HG02642 (cell line): Measurements from ENCODE around the gene SORD.
"Not testable (repeated sequence)": the region's sequence is repeated elsewhere in the genome, so short reads cannot be mapped to it uniquely, and the experiment has no call there.

Source experiments
- ATAC-seq: cut with Tn5 transposase; IDR thresholded peaks from one replicate; pipeline ENCODE4 v1.9.1; 2021; ENCODE audit warnings: mild to moderate bottlenecking; ENCODE audit not compliant: unreplicated experiment, poor library complexity

SORD gene

GRCh38 chr15:45023659-45024225 is 747 bp downstream of the SORD start:
- ATAC-seq = no peak

GRCh38 chr15:45024649-45025048 is 1.7 kb downstream of the SORD start:
- not testable (repeated sequence) for ATAC-seq

- ATAC-seq = not testable (repeated sequence)
Measured at GRCh38 chr15:45025627-45026026, 2.6 kb downstream of the SORD start.

GRCh38 chr15:45026651-45027190 is 3.7 kb downstream of the SORD start:
- no peak for ATAC-seq

GRCh38 chr15:45027220-45027619 is 4.2 kb downstream of the SORD start:
- ATAC-seq = no peak

GRCh38 chr15:45030743-45031142 is 7.7 kb downstream of the SORD start:
- no peak for ATAC-seq

- ATAC-seq = not testable (repeated sequence)
Measured at GRCh38 chr15:45031522-45032028, 8.6 kb downstream of the SORD start.

GRCh38 chr15:45032501-45032900 is 9.5 kb downstream of the SORD start:
- not testable (repeated sequence) for ATAC-seq

GRCh38 chr15:45034087-45034486 is 11.1 kb downstream of the SORD start:
- not testable (repeated sequence) for ATAC-seq

GRCh38 chr15:45034600-45035375 is 11.8 kb downstream of the SORD start:
- ATAC-seq = not testable (repeated sequence)

- peak; percentile 78 for ATAC-seq
Measured at GRCh38 chr15:45036812-45037781, 14.1 kb downstream of the SORD start.

- ATAC-seq = no peak
Measured at GRCh38 chr15:45037936-45038335, 14.9 kb downstream of the SORD start.

GRCh38 chr15:45040396-45040795 is 17.4 kb downstream of the SORD start:
- not testable (repeated sequence) for ATAC-seq

GRCh38 chr15:45041538-45041937 is 18.5 kb downstream of the SORD start:
- not testable (repeated sequence) for ATAC-seq

GRCh38 chr15:45042859-45043258 is 19.9 kb downstream of the SORD start:
- not testable (repeated sequence) for ATAC-seq

- not testable (repeated sequence) for ATAC-seq
Measured at GRCh38 chr15:45044270-45044669, 21.3 kb downstream of the SORD start.

- ATAC-seq = peak; percentile 2
Measured at GRCh38 chr15:45048449-45048793, 25.4 kb downstream of the SORD start.

GRCh38 chr15:45048794-45049631 is 26.0 kb downstream of the SORD start:
- peak; percentile 72 for ATAC-seq

GRCh38 chr15:45050587-45050986 is 27.6 kb downstream of the SORD start:
- ATAC-seq = no peak
